IMR-90 (cell line): ENCODE measurements around the gene MOB4. TPM values are rescaled to one million over a fixed set of nuclear protein-coding genes. Genes with fewer than 3 reads are reported as not detected.

ENCODE experiments used
- ATAC-seq: fragments of 200-7000 bp; cut with Tn5 transposase; 2 replicates; pipeline ENCODE4 v1.9.1; 2020; ENCODE audit warnings: low read depth, mild to moderate bottlenecking, moderate library complexity
- BruUV-seq: library from RNA; stranded (reverse); fragments of 400-500 nt; replicated peaks from 2 replicates; lab custom pipeline; 2021; lab: Mats Ljungman, UMichigan
- CTCF ChIA-PET: fragments of 300-600 bp; formaldehyde crosslinking; extraction: SDS; loops from one replicate; lab custom pipeline; 2021; ENCODE audit warnings: antibody characterized with exemption; lab: Yijun Ruan, JAX
- POLR2A ChIA-PET: fragments of 300-600 bp; sonication (Branson Sonifier 250); formaldehyde crosslinking; loops from one replicate; lab custom pipeline; 2022; ENCODE audit warnings: antibody characterized with exemption; ENCODE audit not compliant: unreplicated experiment; lab: Charles Lee
- DNase-seq: peaks from one replicate; pipeline ENCODE4 v3.0.0; 2013
- H2AFZ ChIP-seq: replicated peaks from 2 replicates; pipeline ENCODE3; 2013; ENCODE audit warnings: low read length, mild to moderate bottlenecking; ENCODE audit not compliant: poor library complexity
- H2AK5ac ChIP-seq: 2 replicates; pipeline ENCODE4 v1.6.1; 2013; ENCODE audit warnings: low read depth, low read length, inconsistent platforms
- H2AK9ac ChIP-seq: replicated peaks from 2 replicates; pipeline ENCODE3; 2013; ENCODE audit warnings: mild to moderate bottlenecking, low read depth, low read length, moderate library complexity; ENCODE audit not compliant: poor library complexity
- H2BK120ac ChIP-seq: 2 replicates; pipeline ENCODE4 v1.6.1; 2013; ENCODE audit warnings: low read depth, low read length, inconsistent platforms
- H2BK15ac ChIP-seq: 3 replicates; pipeline ENCODE4 v1.6.1; 2013; ENCODE audit warnings: low read depth, low read length, inconsistent platforms
- H2BK20ac ChIP-seq: 2 replicates; pipeline ENCODE4 v1.6.1; 2013; ENCODE audit warnings: low read depth, mild to moderate bottlenecking, inconsistent platforms, low read length, moderate library complexity
- H2BK5ac ChIP-seq: 2 replicates; pipeline ENCODE4 v1.6.1; 2013; ENCODE audit warnings: mild to moderate bottlenecking, low read depth, low read length, inconsistent platforms; ENCODE audit not compliant: poor library complexity, severe bottlenecking
- H3K14ac ChIP-seq: replicated peaks from 2 replicates; pipeline ENCODE4 v1.6.1; 2013; ENCODE audit warnings: low read depth, low read length, inconsistent platforms
- H3K18ac ChIP-seq: 2 replicates; pipeline ENCODE4 v1.6.1; 2013; ENCODE audit warnings: low read depth, low read length, control low read depth
- H3K23ac ChIP-seq: 2 replicates; pipeline ENCODE4 v1.6.1; 2013; ENCODE audit warnings: low read depth, low read length, inconsistent platforms
- H3K27ac ChIP-seq: 2 replicates; pipeline ENCODE4 v1.5.1; 2013; ENCODE audit warnings: mild to moderate bottlenecking, control low read depth, low read length; ENCODE audit not compliant: insufficient read depth
- H3K27me3 ChIP-seq: 2 replicates; pipeline ENCODE4 v1.6.1; 2013; ENCODE audit warnings: low read length; ENCODE audit not compliant: control insufficient read depth, insufficient read depth
- H3K36me3 ChIP-seq: 2 replicates; pipeline ENCODE4 v1.6.1; 2013; ENCODE audit warnings: low read length, mixed read lengths; ENCODE audit not compliant: control insufficient read depth, insufficient read depth
- H3K4ac ChIP-seq: 2 replicates; pipeline ENCODE4 v1.6.1; 2013; ENCODE audit warnings: low read depth, low read length, inconsistent platforms
- H3K4me1 ChIP-seq: 2 replicates; pipeline ENCODE4 v1.6.1; 2013; ENCODE audit warnings: low read length, mixed read lengths; ENCODE audit not compliant: control insufficient read depth, insufficient read depth
- H3K4me2 ChIP-seq: 2 replicates; pipeline ENCODE4 v1.6.1; 2013; ENCODE audit warnings: low read depth, mild to moderate bottlenecking, control low read depth, low read length, moderate library complexity
- H3K4me3 ChIP-seq: 2 replicates; pipeline ENCODE4 v1.5.1; 2013; ENCODE audit warnings: low read depth, mild to moderate bottlenecking, control low read depth, low read length, moderate library complexity; ENCODE audit not compliant: insufficient read depth
- H3K56ac ChIP-seq: 2 replicates; pipeline ENCODE4 v1.6.1; 2013; ENCODE audit warnings: low read length, inconsistent platforms; ENCODE audit not compliant: insufficient read depth; ENCODE audit errors: extremely low read depth
- H3K79me1 ChIP-seq, 2 experiments: 2 replicates each; pipeline ENCODE4 v1.6.1; 2013; ENCODE audit warnings: low read length in 2 of 2, inconsistent platforms in 1 of 2, low read depth in 1 of 2
- H3K9ac ChIP-seq: 2 replicates; pipeline ENCODE4 v1.6.1; 2013; ENCODE audit warnings: low read depth, low read length, control low read depth
- H3K9me1 ChIP-seq: 2 replicates; pipeline ENCODE4 v1.6.1; 2013; ENCODE audit warnings: low read length, inconsistent platforms; ENCODE audit not compliant: insufficient read depth
- H3K9me3 ChIP-seq: 2 replicates; pipeline ENCODE4 v1.6.1; 2013; ENCODE audit warnings: low read length; ENCODE audit not compliant: control insufficient read depth, insufficient read depth
- H4K20me1 ChIP-seq: 2 replicates; pipeline ENCODE4 v1.6.1; 2013; ENCODE audit warnings: low read length, inconsistent platforms; ENCODE audit not compliant: insufficient read depth
- H4K5ac ChIP-seq: 2 replicates; pipeline ENCODE4 v1.6.1; 2013; ENCODE audit warnings: mild to moderate bottlenecking, low read depth, low read length, control low read depth
- H4K8ac ChIP-seq, 2 experiments: 2 replicates each; pipeline ENCODE4 v1.6.1; 2013; ENCODE audit warnings: low read depth in 2 of 2, low read length in 2 of 2, control low read depth in 1 of 2, inconsistent platforms in 1 of 2
- H4K91ac ChIP-seq: 2 replicates; pipeline ENCODE4 v1.6.1; 2013; ENCODE audit warnings: low read depth, low read length, inconsistent platforms; ENCODE audit not compliant: insufficient read depth
- CEBPB ChIP-seq: IDR thresholded peaks from 2 replicates; pipeline ENCODE4 v1.6.1; 2012; ENCODE audit warnings: low read depth, low read length, improper control_type of control experiment
- MXI1 ChIP-seq: IDR thresholded peaks from 2 replicates; pipeline ENCODE4 v1.6.1; 2012; ENCODE audit warnings: low read depth, mild to moderate bottlenecking, low read length, moderate library complexity, borderline replicate concordance
- POLR2A ChIP-seq: IDR thresholded peaks from 2 replicates; pipeline ENCODE4 v1.6.1; 2012; ENCODE audit warnings: mild to moderate bottlenecking, low read depth, low read length
- WGBS, 2 experiments: methylation state at CpG; one replicate each; pipeline versions ENCODE4 v1.1.5 to v1.1.7; 2013; ENCODE audit warnings: missing lambda C conversion rate in 2 of 2; ENCODE audit not compliant: insufficient read length in 1 of 2; ENCODE audit errors: extremely low coverage in 2 of 2; 5-methylcytosine and 5-hydroxymethylcytosine counted together
- dilution Hi-C: fragments of 300-500 bp; cut with HindIII; formaldehyde crosslinking; loops from one replicate; pipeline ENCODE4 v1.14.3; 2018; ENCODE audit warnings: low sequenced_read_pairs; ENCODE audit not compliant: unreplicated experiment
- in situ Hi-C: fragments of 300-500 bp; cut with MboI; formaldehyde crosslinking; loops from 3 replicates; pipeline ENCODE4 v1.14.3; 2019; ENCODE audit warnings: low sequenced_read_pairs, inconsistent platforms, mixed read lengths
- intact Hi-C: fragments of 100-400 bp; cut with micrococcal nuclease; formaldehyde crosslinking; loops from 2 replicates; pipeline ENCODE4 v1.10.0; 2022
- polyA plus RNA-seq, 3 experiments: library from polyadenylated mRNA; depleted of rRNA; stranded (reverse); fragments of >200 nt; gene quantifications; 2 replicates each; pipeline ENCODE4 v1.2.3, GENCODE V29; 2012; ENCODE audit warnings: low replicate concordance in 1 of 3
- total RNA-seq: library from RNA; depleted of rRNA; stranded (reverse); fragments of >200 nt; gene quantifications from 2 replicates; pipeline ENCODE4 v1.2.3, GENCODE V29; 2012
- TF ChIP-seq, protein P1 (sequence below): fragments of 150-350 bp; IDR thresholded peaks from 2 replicates; pipeline ENCODE4 v1.6.1; 2017; ENCODE audit warnings: mild to moderate bottlenecking, antibody characterized with exemption, low read length, low read depth

MOB4 gene
- total and polyA plus RNA-seq, 2 of the 4 experiments (the other 2 are of a cell fraction) = 34.8 to 36.0 TPM

DNA sequence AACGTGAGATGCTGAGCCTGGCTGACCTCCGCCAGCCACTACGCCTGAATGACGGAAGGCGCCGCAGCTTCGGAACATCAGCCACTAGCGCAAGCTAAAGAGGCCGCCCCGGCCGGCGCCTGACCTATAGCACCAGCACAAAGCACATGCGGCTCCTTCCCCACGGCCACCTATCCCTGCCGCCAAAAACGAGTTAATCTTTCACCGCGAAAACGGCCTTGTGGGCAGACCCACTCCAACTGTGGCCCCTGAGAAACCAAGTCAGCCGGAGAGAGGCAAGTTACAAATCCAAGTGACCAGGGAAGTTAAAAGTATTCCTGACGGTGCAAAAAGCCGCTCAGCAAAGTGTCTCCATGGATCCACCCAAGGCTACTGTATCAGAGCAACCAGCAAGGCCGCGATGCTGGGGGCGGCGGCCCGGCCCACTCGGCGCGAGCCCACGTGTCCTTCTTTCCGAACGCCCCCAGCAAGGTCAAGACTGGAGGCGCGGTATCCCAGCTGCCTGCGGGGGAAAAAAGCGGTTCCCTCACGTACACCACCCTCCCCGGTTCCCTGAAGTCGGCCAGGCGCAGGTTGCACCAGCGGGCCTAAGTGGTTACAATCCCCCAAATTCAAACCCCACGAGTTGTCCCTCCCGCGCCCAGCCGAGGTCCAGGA, 16.8 kb upstream of the MOB4 start:
- H3K4me1 ChIP-seq = 0 out of 2 replicates have a peak, but pooled peaks cover 1% of the 10 kb centered on the region
- BruUV-seq = no TSS peak
- dilution Hi-C loops = no loop called here
- no peaks in the 10 kb centered on the region for H3K9me3 ChIP-seq
- intact Hi-C loops = loop anchor here (5.0 kb wide), 1 partner anchor 42 kb away; no protein-coding TSS in a partner anchor
- H3K18ac ChIP-seq = no peak overlapping the region
- H2AK9ac ChIP-seq = peak overlapping the region; percentile 78
- H2BK15ac ChIP-seq = no peak overlapping the region
- H2BK120ac ChIP-seq = no peak overlapping the region
- H2BK5ac ChIP-seq = peak overlapping the region; percentile 16
- H2AK5ac ChIP-seq = peak overlapping the region; percentile 69
- H3K14ac ChIP-seq = peak overlapping the region; percentile 77
- ATAC-seq (peak; percentile 5), DNase-seq (peak; percentile 42)
- H3K4me2 ChIP-seq = peak overlapping the region; percentile 98
- peaks cover 18 to 43% of the 10 kb centered on the region in 2 experiments for H3K79me1 ChIP-seq
- 1% methylated on average over 14 of the region's 46 CpGs; no CpG with 5 or more reads in 1 of the 2 experiments for WGBS, 2 experiments
- H3K9me1 ChIP-seq = 0 out of 2 replicates have a peak, but pooled peaks cover 3% of the 10 kb centered on the region
- H4K20me1 ChIP-seq = peaks cover 40% of the 10 kb centered on the region
- H3K36me3 ChIP-seq = peaks cover 13% of the 10 kb centered on the region
- H4K8ac ChIP-seq = peak overlapping the region; percentile 55 to 71; a peak in 3 of 4 replicates
- H4K5ac ChIP-seq = no peak overlapping the region
- peak overlapping the region; percentile 88 for H3K23ac ChIP-seq
- peak overlapping the region; percentile 82 for H3K9ac ChIP-seq
- peak overlapping the region; percentile 44; the same call in 1 of the 2 replicates for H4K91ac ChIP-seq
- H3K56ac ChIP-seq = peak overlapping the region; percentile 84; the same call in 1 of the 2 replicates
- no peaks in the 10 kb centered on the region for H3K27me3 ChIP-seq
- H3K27ac ChIP-seq = peak overlapping the region; percentile 74
- H2BK20ac ChIP-seq = no peak overlapping the region
- H3K4me3 ChIP-seq = peak overlapping the region; percentile 74
- ChIA-PET CTCF (no interaction called here), POLR2A (interaction anchor here (1.0 kb wide), 1 partner anchor 17 kb away, joined by 4 read pairs; no protein-coding TSS in a partner anchor)
- TF ChIP-seq CEBPB (no peak), MXI1 (peak; percentile 73; the same call in 1 of the 2 replicates), POLR2A (no peak)
- TF ChIP-seq, protein P1, sequence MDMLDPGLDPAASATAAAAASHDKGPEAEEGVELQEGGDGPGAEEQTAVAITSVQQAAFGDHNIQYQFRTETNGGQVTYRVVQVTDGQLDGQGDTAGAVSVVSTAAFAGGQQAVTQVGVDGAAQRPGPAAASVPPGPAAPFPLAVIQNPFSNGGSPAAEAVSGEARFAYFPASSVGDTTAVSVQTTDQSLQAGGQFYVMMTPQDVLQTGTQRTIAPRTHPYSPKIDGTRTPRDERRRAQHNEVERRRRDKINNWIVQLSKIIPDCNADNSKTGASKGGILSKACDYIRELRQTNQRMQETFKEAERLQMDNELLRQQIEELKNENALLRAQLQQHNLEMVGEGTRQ = peak; percentile 51; the same call in 1 of the 2 replicates
- in situ Hi-C loops = loop anchor here (5.0 kb wide), 1 partner anchor 82 kb away; no protein-coding TSS in a partner anchor
- H3K4ac ChIP-seq = peak overlapping the region; percentile 65
- H2AFZ ChIP-seq = peak overlapping the region; percentile 90
